ENCODE results near the gene KIAA0825. TPM values are rescaled to one million over a fixed set of nuclear protein-coding genes. Genes with fewer than 3 reads are reported as not detected.
A peak's percentile ranks its signal among the peaks of the same experiment; 100 is the strongest.

Gene KIAA0825
- total and polyA plus RNA-seq, 2 experiments from 2014 or later, result 3.0 to 7.0 TPM

GRCh38 chr5:94522117-94522516 lies 96.3 kb downstream of the KIAA0825 start:
- Histone ChIP-seq H3K4me2 (ENCODE audit: unreplicated experiment) (no peak overlapping the region), H4K20me1 (ENCODE audit: insufficient read depth) (no peaks in the 10 kb centered on the region), H3K9me3 (ENCODE audit: low read depth) (no peaks in the 10 kb centered on the region), H3K36me3 (ENCODE audit: low read depth) (no peaks in the 10 kb centered on the region), H3K4me3 (no peak overlapping the region), H3F3A (ENCODE audit: insufficient read depth) (no peaks in the 10 kb centered on the region; the same call in 1 of the 2 replicates), H2AFZ (no peak overlapping the region), H3K4me1 (ENCODE audit: insufficient read depth) (peaks cover 16% of the 10 kb centered on the region), H3K9ac (no peak overlapping the region), H3K27ac (no peak overlapping the region), H3K9me2 (ENCODE audit: insufficient read depth) (no peaks in the 10 kb centered on the region; the same call in 1 of the 2 replicates), H3K79me2 (ENCODE audit: insufficient read depth) (no peaks in the 10 kb centered on the region), H3K27me3 (replicated peaks; ENCODE audit: insufficient read depth) (no peaks in the 10 kb centered on the region)
- DNase-seq, result peak; percentile 22
- TF ChIP-seq EZH2phosphoT487 (IDR thresholded peaks at IDR 0.05; ENCODE audit: insufficient read depth, low read depth), result no peak
- TF ChIP-seq EZH2 (IDR thresholded peaks at IDR 0.05; ENCODE audit: insufficient read depth, poor library complexity, severe bottlenecking), result no peak
- WGBS, 2 experiments (ENCODE audit: low coverage in 1 of 2, low lambda C conversion rate in 2 of 2, missing lambda C conversion rate in 2 of 2), result 70 to 81% methylated on average over 1 of the region's 1 CpG
- in situ Hi-C loops (cut with MboI), result no loop called here

GRCh38 chr5:94517490-94518488 lies 100.6 kb downstream of the KIAA0825 start:
- in situ Hi-C loops (cut with MboI), result no loop called here
- H3K4me1 ChIP-seq (ENCODE audit: insufficient read depth), result peaks cover 16% of the 10 kb centered on the region
- H3K27me3 ChIP-seq (replicated peaks; ENCODE audit: insufficient read depth), result no peaks in the 10 kb centered on the region
- H3K4me3 ChIP-seq, result no peak overlapping the region
- H4K20me1 ChIP-seq (ENCODE audit: insufficient read depth), result no peaks in the 10 kb centered on the region
- TF ChIP-seq EZH2 (IDR thresholded peaks at IDR 0.05; ENCODE audit: insufficient read depth, poor library complexity, severe bottlenecking) (no peak), EZH2phosphoT487 (IDR thresholded peaks at IDR 0.05; ENCODE audit: insufficient read depth, low read depth) (no peak)
- no peaks in the 10 kb centered on the region for H3K79me2 ChIP-seq (ENCODE audit: insufficient read depth)
- H2AFZ ChIP-seq, result no peak overlapping the region
- H3K27ac ChIP-seq, result no peak overlapping the region
- peak; percentile 45 for DNase-seq
- H3K9ac ChIP-seq, result no peak overlapping the region
- no peaks in the 10 kb centered on the region for H3F3A ChIP-seq (ENCODE audit: insufficient read depth)
- WGBS, 2 experiments (ENCODE audit: low coverage in 1 of 2, low lambda C conversion rate in 2 of 2, missing lambda C conversion rate in 2 of 2), result 95 to 97% methylated on average over 3 of the region's 3 CpGs
- no peak overlapping the region for H3K4me2 ChIP-seq (ENCODE audit: unreplicated experiment)
- H3K9me2 ChIP-seq (ENCODE audit: insufficient read depth), result no peaks in the 10 kb centered on the region; the same call in 1 of the 2 replicates
- no peaks in the 10 kb centered on the region for H3K36me3 ChIP-seq (ENCODE audit: low read depth)
- H3K9me3 ChIP-seq (ENCODE audit: low read depth), result no peaks in the 10 kb centered on the region

GRCh38 chr5:94516148-94516547 lies 102.3 kb downstream of the KIAA0825 start:
- Histone ChIP-seq H3K27ac (no peak overlapping the region), H3K36me3 (ENCODE audit: low read depth) (no peaks in the 10 kb centered on the region), H3K4me3 (no peak overlapping the region), H3K4me1 (ENCODE audit: insufficient read depth) (0 out of 2 replicates have a peak, but pooled peaks cover 3% of the 10 kb centered on the region), H3K9me2 (ENCODE audit: insufficient read depth) (no peaks in the 10 kb centered on the region), H3K4me2 (ENCODE audit: unreplicated experiment) (no peak overlapping the region), H3K9ac (no peak overlapping the region), H2AFZ (no peak overlapping the region), H4K20me1 (ENCODE audit: insufficient read depth) (no peaks in the 10 kb centered on the region), H3K27me3 (replicated peaks; ENCODE audit: insufficient read depth) (no peaks in the 10 kb centered on the region), H3F3A (ENCODE audit: insufficient read depth) (no peaks in the 10 kb centered on the region), H3K9me3 (ENCODE audit: low read depth) (no peaks in the 10 kb centered on the region), H3K79me2 (ENCODE audit: insufficient read depth) (no peaks in the 10 kb centered on the region)
- 97 to 100% methylated on average over 5 of the region's 5 CpGs for WGBS, 2 experiments (ENCODE audit: low coverage in 1 of 2, low lambda C conversion rate in 2 of 2, missing lambda C conversion rate in 2 of 2)
- in situ Hi-C loops (cut with MboI), result no loop called here
- no peak for DNase-seq
- TF ChIP-seq EZH2phosphoT487 (IDR thresholded peaks at IDR 0.05; ENCODE audit: insufficient read depth, low read depth) (no peak), EZH2 (IDR thresholded peaks at IDR 0.05; ENCODE audit: insufficient read depth, poor library complexity, severe bottlenecking) (no peak)

GRCh38 chr5:94508461-94509148 lies 109.8 kb downstream of the KIAA0825 start:
- no peaks in the 10 kb centered on the region for H3F3A ChIP-seq (ENCODE audit: insufficient read depth)
- no peak overlapping the region for H3K27ac ChIP-seq
- DNase-seq, result peak; percentile 5
- no peaks in the 10 kb centered on the region for H3K79me2 ChIP-seq (ENCODE audit: insufficient read depth)
- H3K9ac ChIP-seq, result no peak overlapping the region
- in situ Hi-C loops (cut with MboI), result no loop called here
- H3K4me1 ChIP-seq (ENCODE audit: insufficient read depth), result peaks cover 32% of the 10 kb centered on the region
- no peaks in the 10 kb centered on the region for H4K20me1 ChIP-seq (ENCODE audit: insufficient read depth)
- no peak overlapping the region for H2AFZ ChIP-seq
- H3K9me3 ChIP-seq (ENCODE audit: low read depth), result no peaks in the 10 kb centered on the region
- H3K36me3 ChIP-seq (ENCODE audit: low read depth), result no peaks in the 10 kb centered on the region
- H3K9me2 ChIP-seq (ENCODE audit: insufficient read depth), result no peaks in the 10 kb centered on the region
- 40 to 57% methylated on average over 4 of the region's 4 CpGs for WGBS, 2 experiments (ENCODE audit: low coverage in 1 of 2, low lambda C conversion rate in 2 of 2, missing lambda C conversion rate in 2 of 2)
- no peak overlapping the region for H3K4me3 ChIP-seq
- no peaks in the 10 kb centered on the region for H3K27me3 ChIP-seq (replicated peaks; ENCODE audit: insufficient read depth)
- no peak overlapping the region for H3K4me2 ChIP-seq (ENCODE audit: unreplicated experiment)
- TF ChIP-seq EZH2 (IDR thresholded peaks at IDR 0.05; ENCODE audit: insufficient read depth, poor library complexity, severe bottlenecking), result no peak
- TF ChIP-seq EZH2phosphoT487 (IDR thresholded peaks at IDR 0.05; ENCODE audit: insufficient read depth, low read depth), result no peak
